Sigmoid colon (tissue), 4 donors: ENCODE results near the gene ATXN7L2.
A peak's percentile ranks its signal among the peaks of the same experiment; 100 is the strongest.

ENCODE experiments used
- CTCF ChIP-seq, 4 experiments: fragments of 450-650 bp in 3 of 4; fragments of 200-600 bp in 1 of 4; IDR thresholded peaks; one replicate each; pipeline ENCODE4 v1.5.1; 2016 to 2019; ENCODE audit warnings: antibody characterized with exemption in 4 of 4, mild to moderate bottlenecking in 3 of 4, moderate library complexity in 2 of 4
- EP300 ChIP-seq, 4 donors: sonication (generic); formaldehyde crosslinking; IDR thresholded peaks; one replicate each; pipeline ENCODE4 v1.6.1; 2017; ENCODE audit warnings: antibody characterized with exemption in 4 of 4
- POLR2A ChIP-seq, 2 donors: fragments of 450-650 bp; IDR thresholded peaks; one replicate each; pipeline ENCODE4 v1.6.1; 2016; ENCODE audit warnings: antibody characterized with exemption in 2 of 2, mild to moderate bottlenecking in 2 of 2, moderate library complexity in 2 of 2

GRCh38 chr1:109466452-109467300 lies 17.0 kb upstream of the ATXN7L2 start, which contains the start of gene SYPL2:
- TF ChIP-seq CTCF (IDR thresholded peaks at IDR 0.05) (peak in 1 of 4 experiments; percentile 16), POLR2A (IDR thresholded peaks at IDR 0.05) (no peak), EP300 (IDR thresholded peaks at IDR 0.05) (no peak)
